HG03108 (cell line): ENCODE data around the gene CRADD.

ENCODE experiments used
- ATAC-seq: cut with Tn5 transposase; IDR thresholded peaks from one replicate; pipeline ENCODE4 v1.9.1; 2021; ENCODE audit warnings: moderate library complexity; ENCODE audit not compliant: unreplicated experiment

Gene CRADD

GRCh38 chr12:93892423-93893268, 215.5 kb downstream of the CRADD start:
- ATAC-seq: no peak

- no peak for ATAC-seq
These were observed 217.4 kb downstream of the CRADD start for GRCh38 chr12:93894391-93895088.

- no peak for ATAC-seq
These were observed 217.9 kb downstream of the CRADD start for GRCh38 chr12:93895089-93895445.

GRCh38 chr12:93896427-93896826, 219.3 kb downstream of the CRADD start:
- no peak for ATAC-seq

- ATAC-seq: no peak
These were observed 219.8 kb downstream of the CRADD start for GRCh38 chr12:93896952-93897351.

GRCh38 chr12:93901739-93902138, 224.6 kb downstream of the CRADD start:
- ATAC-seq: no peak

GRCh38 chr12:93902192-93902591, 225.0 kb downstream of the CRADD start:
- no peak for ATAC-seq

GRCh38 chr12:93902736-93903562, 225.8 kb downstream of the CRADD start:
- ATAC-seq: no peak

- no peak for ATAC-seq
These were observed 226.9 kb downstream of the CRADD start for GRCh38 chr12:93904124-93904523.

GRCh38 chr12:93908264-93908663, 231.1 kb downstream of the CRADD start:
- no peak for ATAC-seq

GRCh38 chr12:93908846-93909567, 231.8 kb downstream of the CRADD start:
- no peak for ATAC-seq

GRCh38 chr12:93911396-93911795, 234.2 kb downstream of the CRADD start:
- no peak for ATAC-seq

GRCh38 chr12:93912086-93912733, 235.0 kb downstream of the CRADD start:
- ATAC-seq: no peak

GRCh38 chr12:93913845-93914244, 236.7 kb downstream of the CRADD start:
- ATAC-seq: no peak

- ATAC-seq: no peak
These were observed 237.1 kb downstream of the CRADD start for GRCh38 chr12:93914281-93914680.

GRCh38 chr12:93915411-93915810, 238.2 kb downstream of the CRADD start:
- no peak for ATAC-seq

GRCh38 chr12:93916402-93916801, 239.2 kb downstream of the CRADD start:
- no peak for ATAC-seq

GRCh38 chr12:93918262-93918661, 241.1 kb downstream of the CRADD start:
- ATAC-seq: no peak

- no peak for ATAC-seq
These were observed 241.7 kb downstream of the CRADD start for GRCh38 chr12:93918900-93919299.

- no peak for ATAC-seq
These were observed 244.3 kb downstream of the CRADD start for GRCh38 chr12:93921521-93921920.
